ENCODE measurements around the gene ZNF536. TPM values are rescaled to one million over a fixed set of nuclear protein-coding genes. Genes with fewer than 3 reads are reported as not detected.

ZNF536 gene
- total and polyA plus RNA-seq, 12 donors: 2.3 to 10.8 (median 6.4) TPM

DNA sequence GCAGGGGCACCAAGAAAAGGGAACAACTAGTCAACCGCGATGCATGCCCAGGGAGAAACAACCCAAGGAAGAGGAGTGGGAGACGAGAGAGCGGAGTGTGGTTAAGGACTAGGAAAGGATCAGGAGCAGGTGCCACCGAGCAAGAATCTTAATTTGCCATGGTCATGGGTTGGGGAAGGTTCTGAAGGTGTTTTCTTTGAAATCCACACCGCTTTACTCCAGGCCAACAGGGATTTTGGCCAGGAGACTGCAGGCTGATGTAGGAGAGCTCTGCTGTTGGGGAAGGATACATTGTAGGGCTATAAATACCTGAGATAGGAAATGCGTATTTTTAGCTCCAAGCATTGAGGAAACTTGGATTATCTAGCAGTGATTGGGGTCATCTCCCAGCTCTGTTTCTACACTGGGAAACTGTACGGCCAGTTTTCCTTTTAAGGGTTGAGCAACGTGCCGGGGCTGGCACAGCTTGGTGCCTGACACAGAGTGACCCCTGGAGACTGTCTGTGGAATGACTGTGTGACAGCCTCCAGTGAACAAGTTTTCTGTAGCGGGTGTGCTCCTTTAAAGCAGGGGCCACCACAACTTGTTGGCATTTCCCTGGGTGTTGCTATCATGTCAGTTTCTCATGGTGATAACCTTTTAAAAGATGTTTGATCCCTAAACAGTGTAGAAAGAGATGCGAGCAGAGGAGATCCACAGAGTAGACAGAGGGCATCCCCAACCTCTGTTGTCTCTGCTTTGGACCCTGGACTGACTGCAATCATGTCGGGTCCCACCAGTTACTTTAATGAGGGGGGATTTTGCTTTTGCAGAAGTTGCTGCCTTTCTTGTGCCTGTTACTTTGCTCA lies 34.3 kb downstream of the ZNF536 start:
- H3K27ac ChIP-seq: no peak overlapping the region
- no peaks in the 10 kb centered on the region for H3K27me3 ChIP-seq
- peak; percentile 43 to 72 (median 62) for DNase-seq
- no peaks in the 10 kb centered on the region for H3K4me1 ChIP-seq (replicated peaks in 1 of 2)
- TF ChIP-seq POLR2A (IDR thresholded peaks at IDR 0.05) (no peak), CTCF (IDR thresholded peaks at IDR 0.05) (peak; percentile 31 to 70 (median 58))
- WGBS, 4 donors: 57 to 61% (median 60%) methylated on average over 12 to 13 of the region's 13 CpGs
- no peaks in the 10 kb centered on the region for H3K9me3 ChIP-seq (replicated peaks in 1 of 3)
- no peaks in the 10 kb centered on the region for H3K36me3 ChIP-seq (replicated peaks in 1 of 2)
- intact Hi-C loops (cut with DNase I): loop anchor here in 1 of 2 donors (10.0 kb wide), 1 partner anchor 182 kb away; no protein-coding TSS in a partner anchor
- H3K4me3 ChIP-seq: no peak overlapping the region

- no peak overlapping the region for H3K27ac ChIP-seq
- DNase-seq: no peak
- intact Hi-C loops (cut with DNase I): loop anchor here in 1 of 2 donors (10.0 kb wide), 1 partner anchor 182 kb away; no protein-coding TSS in a partner anchor
- TF ChIP-seq CTCF (IDR thresholded peaks at IDR 0.05): no peak
- TF ChIP-seq POLR2A (IDR thresholded peaks at IDR 0.05): no peak
- H3K4me1 ChIP-seq (replicated peaks in 1 of 2): no peaks in the 10 kb centered on the region
- H3K36me3 ChIP-seq (replicated peaks in 1 of 2): no peaks in the 10 kb centered on the region
- H3K27me3 ChIP-seq: no peaks in the 10 kb centered on the region
- no peaks in the 10 kb centered on the region for H3K9me3 ChIP-seq (replicated peaks in 1 of 3)
- WGBS, 4 donors: 81 to 87% (median 84%) methylated on average over 4 to 8 of the region's 8 CpGs
- no peak overlapping the region for H3K4me3 ChIP-seq
Observed at GRCh38 chr19:30407068-30407709, 35.0 kb downstream of the ZNF536 start.

DNA sequence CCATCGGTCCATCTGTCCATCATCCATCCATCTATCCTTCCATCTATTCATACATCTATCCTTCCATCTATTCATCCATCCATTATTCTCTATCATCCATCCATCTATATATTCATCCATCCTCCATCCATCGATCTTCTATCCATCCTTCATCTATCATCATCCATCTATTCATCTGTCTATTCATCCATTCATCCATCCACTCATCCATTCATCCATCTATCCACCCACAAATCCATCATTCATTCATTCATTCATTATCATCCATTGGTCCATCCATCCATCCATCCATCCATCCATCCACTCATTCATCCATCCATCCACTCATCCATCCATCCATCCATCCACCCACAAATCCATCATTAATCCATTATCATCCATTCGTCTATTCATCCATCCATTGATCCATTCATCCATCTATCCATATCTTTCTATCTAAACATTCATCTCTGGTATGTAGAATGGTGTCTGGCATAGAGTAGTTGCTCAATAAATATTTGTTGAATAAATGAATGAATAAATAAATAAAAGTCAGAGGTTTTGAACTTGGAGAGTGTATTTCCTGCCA lies 36.6 kb downstream of the ZNF536 start:
- WGBS, 4 donors: 90 to 94% (median 92%) methylated on average over 3 of the region's 3 CpGs
- H3K4me3 ChIP-seq: no peak overlapping the region
- H3K27ac ChIP-seq: no peak overlapping the region
- H3K9me3 ChIP-seq (replicated peaks in 1 of 3): no peaks in the 10 kb centered on the region
- no peak for TF ChIP-seq CTCF (IDR thresholded peaks at IDR 0.05)
- no peak for TF ChIP-seq POLR2A (IDR thresholded peaks at IDR 0.05)
- H3K27me3 ChIP-seq: no peaks in the 10 kb centered on the region
- no peaks in the 10 kb centered on the region for H3K4me1 ChIP-seq (replicated peaks in 1 of 2)
- H3K36me3 ChIP-seq (replicated peaks in 1 of 2): no peaks in the 10 kb centered on the region
- intact Hi-C loops (cut with DNase I): loop anchor here in 1 of 2 donors (10.0 kb wide), 1 partner anchor 184 kb away; no protein-coding TSS in a partner anchor
- no peak for DNase-seq

GRCh38 chr19:30411714-30412113 lies 39.5 kb downstream of the ZNF536 start:
- DNase-seq: no peak
- H3K36me3 ChIP-seq (replicated peaks in 1 of 2): no peaks in the 10 kb centered on the region
- WGBS, 4 donors: 81 to 93% (median 85%) methylated on average over 1 of the region's 1 CpG
- no peaks in the 10 kb centered on the region for H3K4me1 ChIP-seq (replicated peaks in 1 of 2)
- no peak for TF ChIP-seq POLR2A (IDR thresholded peaks at IDR 0.05)
- no peak for TF ChIP-seq CTCF (IDR thresholded peaks at IDR 0.05)
- no peaks in the 10 kb centered on the region for H3K9me3 ChIP-seq (replicated peaks in 1 of 3)
- no peak overlapping the region for H3K27ac ChIP-seq
- intact Hi-C loops (cut with DNase I): no loop called here
- no peaks in the 10 kb centered on the region for H3K27me3 ChIP-seq
- no peak overlapping the region for H3K4me3 ChIP-seq
